Astrocyte (in vitro differentiated cells and primary cell): ENCODE measurements around the gene ERH. TPM values are rescaled to one million over a fixed set of nuclear protein-coding genes. Genes with fewer than 3 reads are reported as not detected.

Source experiments
- DNase-seq: peaks from one replicate; pipeline ENCODE4 v3.0.0-alpha.2; 2010; ENCODE audit warnings: low read depth
- FAIRE-seq: peaks from 2 replicates; lab custom pipeline; 2011; peaks lifted over from hg19 to GRCh38; lab: Jason Lieb, UNC
- H2AFZ ChIP-seq: 2 replicates; pipeline ENCODE4 v1.6.0; 2012; ENCODE audit warnings: low read depth, low read length, inconsistent platforms
- H3K27ac ChIP-seq: 2 replicates; pipeline ENCODE4 v1.5.1; 2011; ENCODE audit warnings: low read depth, low read length, inconsistent platforms
- H3K27me3 ChIP-seq: 2 replicates; pipeline ENCODE4 v1.6.0; 2011; ENCODE audit warnings: low read length, inconsistent platforms; ENCODE audit not compliant: insufficient read depth
- H3K36me3 ChIP-seq: 2 replicates; pipeline ENCODE4 v1.5.1; 2011; ENCODE audit warnings: low read length, inconsistent platforms; ENCODE audit not compliant: insufficient read depth
- H3K4me1 ChIP-seq: 2 replicates; pipeline ENCODE4 v1.5.1; 2011; ENCODE audit warnings: low read length, inconsistent platforms; ENCODE audit not compliant: insufficient read depth
- H3K4me2 ChIP-seq: 2 replicates; pipeline ENCODE4 v1.6.0; 2012; ENCODE audit warnings: low read length, inconsistent platforms
- H3K4me3 ChIP-seq: 2 replicates; pipeline ENCODE4 v1.5.1; 2011; ENCODE audit warnings: low read depth, mild to moderate bottlenecking, low read length, inconsistent platforms; ENCODE audit not compliant: insufficient read depth
- H3K79me2 ChIP-seq: 2 replicates; pipeline ENCODE4 v1.6.0; 2012; ENCODE audit warnings: mild to moderate bottlenecking, low read length, inconsistent platforms; ENCODE audit not compliant: insufficient read depth
- H3K9ac ChIP-seq: 2 replicates; pipeline ENCODE4 v1.6.0; 2012; ENCODE audit warnings: mild to moderate bottlenecking, low read length, inconsistent platforms
- H3K9me3 ChIP-seq: 2 replicates; pipeline ENCODE4 v1.5.1; 2012; ENCODE audit warnings: low read depth, mild to moderate bottlenecking, low read length, inconsistent platforms; ENCODE audit not compliant: insufficient read depth
- H4K20me1 ChIP-seq: 2 replicates; pipeline ENCODE4 v1.6.0; 2012; ENCODE audit warnings: low read length, inconsistent platforms; ENCODE audit not compliant: insufficient read depth
- H3K27ac Mint-ChIP-seq: one replicate; pipeline ENCODE4 v1.8.0; 2021; ENCODE audit warnings: mild to moderate bottlenecking, mixed read lengths; ENCODE audit not compliant: unreplicated experiment
- H3K27me3 Mint-ChIP-seq: one replicate; pipeline ENCODE4 v1.8.0; 2021; ENCODE audit warnings: low read depth, mixed read lengths; ENCODE audit not compliant: unreplicated experiment
- H3K36me3 Mint-ChIP-seq: one replicate; pipeline ENCODE4 v1.8.0; 2021; ENCODE audit warnings: low read depth, mixed read lengths; ENCODE audit not compliant: unreplicated experiment
- H3K4me1 Mint-ChIP-seq: one replicate; pipeline ENCODE4 v1.8.0; 2021; ENCODE audit warnings: low read depth, mixed read lengths; ENCODE audit not compliant: unreplicated experiment
- H3K4me3 Mint-ChIP-seq: one replicate; pipeline ENCODE4 v1.8.0; 2021; ENCODE audit warnings: mild to moderate bottlenecking, moderate library complexity, mixed read lengths; ENCODE audit not compliant: unreplicated experiment
- H3K9me3 Mint-ChIP-seq: one replicate; pipeline ENCODE4 v1.8.0; 2021; ENCODE audit warnings: mild to moderate bottlenecking, mixed read lengths; ENCODE audit not compliant: unreplicated experiment
- EZH2 ChIP-seq: IDR thresholded peaks from 2 replicates; pipeline ENCODE4 v1.6.1; 2012; ENCODE audit warnings: mild to moderate bottlenecking, low read length, inconsistent platforms; ENCODE audit not compliant: insufficient read depth
- total RNA-seq: library from RNA; stranded (reverse); gene quantifications from 2 replicates; pipeline ENCODE4 v1.2.1, GENCODE V29; 2021
- TF ChIP-seq, protein P1 (sequence below): IDR thresholded peaks from 2 replicates; pipeline ENCODE4 v1.5.1; 2011; ENCODE audit warnings: low read depth, mild to moderate bottlenecking, inconsistent platforms, low read length, moderate library complexity; ENCODE audit not compliant: insufficient read depth

The ERH gene
- total RNA-seq, 1 donor from 2014 or later = 255 TPM

GRCh38 chr14:69366069-69366468 lies 32.0 kb downstream of the ERH start:
- Histone ChIP-seq H3K9ac (no peak overlapping the region), H2AFZ (no peak overlapping the region), H3K4me3 (no peak overlapping the region), H3K4me1 (no peaks in the 10 kb centered on the region), H3K4me2 (no peak overlapping the region), H3K36me3 (no peaks in the 10 kb centered on the region), H3K27ac (no peak overlapping the region), H3K79me2 (no peaks in the 10 kb centered on the region), H3K9me3 (no peaks in the 10 kb centered on the region), H3K27me3 (no peaks in the 10 kb centered on the region), H4K20me1 (no peaks in the 10 kb centered on the region)
- Mint-ChIP-seq H3K4me3 (no peak overlapping the region), H3K27ac (no peak overlapping the region), H3K36me3 (peaks cover 2% of the 10 kb centered on the region), H3K9me3 (no peaks in the 10 kb centered on the region), H3K27me3 (peaks cover 25% of the 10 kb centered on the region), H3K4me1 (no peaks in the 10 kb centered on the region)
- DNase-seq (no peak), FAIRE-seq (no peak)
- TF ChIP-seq, protein P1, sequence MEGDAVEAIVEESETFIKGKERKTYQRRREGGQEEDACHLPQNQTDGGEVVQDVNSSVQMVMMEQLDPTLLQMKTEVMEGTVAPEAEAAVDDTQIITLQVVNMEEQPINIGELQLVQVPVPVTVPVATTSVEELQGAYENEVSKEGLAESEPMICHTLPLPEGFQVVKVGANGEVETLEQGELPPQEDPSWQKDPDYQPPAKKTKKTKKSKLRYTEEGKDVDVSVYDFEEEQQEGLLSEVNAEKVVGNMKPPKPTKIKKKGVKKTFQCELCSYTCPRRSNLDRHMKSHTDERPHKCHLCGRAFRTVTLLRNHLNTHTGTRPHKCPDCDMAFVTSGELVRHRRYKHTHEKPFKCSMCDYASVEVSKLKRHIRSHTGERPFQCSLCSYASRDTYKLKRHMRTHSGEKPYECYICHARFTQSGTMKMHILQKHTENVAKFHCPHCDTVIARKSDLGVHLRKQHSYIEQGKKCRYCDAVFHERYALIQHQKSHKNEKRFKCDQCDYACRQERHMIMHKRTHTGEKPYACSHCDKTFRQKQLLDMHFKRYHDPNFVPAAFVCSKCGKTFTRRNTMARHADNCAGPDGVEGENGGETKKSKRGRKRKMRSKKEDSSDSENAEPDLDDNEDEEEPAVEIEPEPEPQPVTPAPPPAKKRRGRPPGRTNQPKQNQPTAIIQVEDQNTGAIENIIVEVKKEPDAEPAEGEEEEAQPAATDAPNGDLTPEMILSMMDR = no peak
- TF ChIP-seq EZH2 = no peak

DNA sequence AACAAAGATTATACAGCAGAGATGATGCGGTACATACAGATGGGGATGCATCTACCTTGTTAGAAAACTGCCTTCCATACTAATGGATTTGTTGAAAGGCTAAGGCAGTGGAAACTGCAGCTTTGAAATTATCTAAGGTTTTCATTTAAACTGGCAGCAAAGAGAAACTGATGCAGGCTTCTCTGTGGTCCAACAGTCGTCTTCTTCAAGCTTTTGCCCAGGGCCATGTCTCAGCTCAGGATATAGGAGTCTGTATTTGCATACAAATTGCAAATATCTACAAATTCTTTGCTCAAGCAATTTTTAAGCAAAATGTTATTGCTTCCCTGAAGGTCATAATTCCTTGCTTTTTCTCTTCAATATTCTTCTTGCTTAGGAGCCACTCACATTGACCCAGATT lies 33.7 kb downstream of the ERH start:
- no peaks in the 10 kb centered on the region for H3K4me1 Mint-ChIP-seq
- H3K27me3 Mint-ChIP-seq = peaks cover 27% of the 10 kb centered on the region
- H3K4me1 ChIP-seq = no peaks in the 10 kb centered on the region
- H3K36me3 Mint-ChIP-seq = peaks cover 2% of the 10 kb centered on the region
- FAIRE-seq (no peak), DNase-seq (no peak)
- H3K9me3 ChIP-seq = no peaks in the 10 kb centered on the region
- H3K27me3 ChIP-seq = no peaks in the 10 kb centered on the region
- H3K79me2 ChIP-seq = no peaks in the 10 kb centered on the region
- no peaks in the 10 kb centered on the region for H3K9me3 Mint-ChIP-seq
- H3K27ac ChIP-seq = no peak overlapping the region
- no peak overlapping the region for H3K27ac Mint-ChIP-seq
- H3K36me3 ChIP-seq = no peaks in the 10 kb centered on the region
- TF ChIP-seq, protein P1 = no peak
- no peak for TF ChIP-seq EZH2
- no peak overlapping the region for H3K4me3 Mint-ChIP-seq
- no peak overlapping the region for H2AFZ ChIP-seq
- H3K4me2 ChIP-seq = no peak overlapping the region
- H4K20me1 ChIP-seq = no peaks in the 10 kb centered on the region
- H3K9ac ChIP-seq = no peak overlapping the region
- H3K4me3 ChIP-seq = no peak overlapping the region

GRCh38 chr14:69363964-69364363 lies 34.1 kb downstream of the ERH start:
- FAIRE-seq = no peak
- DNase-seq = no peak

More at GRCh38 chr14:69363964-69364363, 34.1 kb downstream of the ERH start:
- Histone ChIP-seq H3K9me3 (no peaks in the 10 kb centered on the region), H3K4me3 (no peak overlapping the region), H4K20me1 (no peaks in the 10 kb centered on the region), H3K9ac (no peak overlapping the region), H3K4me1 (no peaks in the 10 kb centered on the region), H3K27me3 (no peaks in the 10 kb centered on the region), H3K36me3 (no peaks in the 10 kb centered on the region), H3K27ac (no peak overlapping the region), H3K4me2 (no peak overlapping the region), H3K79me2 (no peaks in the 10 kb centered on the region), H2AFZ (no peak overlapping the region)
- Mint-ChIP-seq H3K36me3 (peaks cover under 1% of the 10 kb centered on the region), H3K4me3 (no peak overlapping the region), H3K9me3 (no peaks in the 10 kb centered on the region), H3K4me1 (no peaks in the 10 kb centered on the region), H3K27ac (no peak overlapping the region), H3K27me3 (peaks cover 28% of the 10 kb centered on the region)
- TF ChIP-seq, protein P1 = no peak
- TF ChIP-seq EZH2 = no peak
